ENCODE data around the gene ATF6. TPM values are rescaled to one million over a fixed set of nuclear protein-coding genes. Genes with fewer than 3 reads are reported as not detected.

The ATF6 gene
- total RNA-seq, 1 experiment from 2014 or later, result 20.9 TPM

DNA sequence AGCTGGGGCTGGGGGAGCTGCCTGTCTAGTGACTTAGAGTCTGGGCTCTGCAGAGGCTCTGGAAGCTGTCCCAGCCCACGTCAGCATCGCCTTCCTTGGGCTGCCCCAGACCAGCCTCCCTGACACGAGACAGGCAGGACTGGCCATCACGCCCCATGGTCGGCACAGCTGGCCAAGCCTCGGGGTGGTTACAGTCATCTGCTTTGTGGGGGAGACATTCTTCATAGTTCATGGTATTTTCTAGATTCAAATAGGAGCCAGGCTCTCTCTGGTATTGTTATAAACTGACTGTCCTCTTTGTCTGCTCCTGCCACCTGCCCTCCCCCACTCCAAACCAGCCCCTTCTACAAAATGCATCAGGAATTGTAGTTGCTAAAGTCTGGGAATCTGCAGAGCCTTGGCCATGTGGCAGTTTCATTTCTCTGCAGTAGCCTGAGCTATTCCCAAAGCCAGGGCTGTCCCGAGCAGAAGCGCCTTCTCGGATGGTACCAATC, 228.1 kb downstream of the ATF6 start:
- no peak for DNase-seq (ENCODE audit: low read depth, low spot score)
- no peak overlapping the region for H2AFZ ChIP-seq (ENCODE audit: low read depth, low read length, poor library complexity, severe bottlenecking)
- POLR2A ChIA-PET, result no interaction called here
- no peaks in the 10 kb centered on the region for H3K27me3 ChIP-seq (ENCODE audit: insufficient read depth, low read length)
- no peaks in the 10 kb centered on the region for H3K4me1 ChIP-seq (ENCODE audit: control insufficient read depth in 1 of 2, insufficient read depth in 2 of 2, low read length in 2 of 2)
- CTCF ChIA-PET, result no interaction called here
- no peaks in the 10 kb centered on the region for H3K36me3 ChIP-seq (ENCODE audit: control insufficient read depth in 1 of 2, insufficient read depth in 2 of 2, low read length in 2 of 2)
- ATAC-seq, result no peak
- no TSS peak for BruUV-seq (replicated peaks)
- no peak overlapping the region for H3K27ac ChIP-seq (ENCODE audit: low read depth, low read length)
- no peaks in the 10 kb centered on the region for H3K9me3 ChIP-seq (ENCODE audit: control insufficient read depth in 1 of 2, insufficient read depth in 1 of 2, low read depth in 1 of 2, low read length in 2 of 2)
- no peak overlapping the region for H3K4me2 ChIP-seq (ENCODE audit: low read length)
- H3K9me2 ChIP-seq (ENCODE audit: insufficient read depth), result no peaks in the 10 kb centered on the region
- TF ChIP-seq FOSL1 (IDR thresholded peaks at IDR 0.05; ENCODE audit: low read depth), result no peak
- no peak for TF ChIP-seq YY1 (IDR thresholded peaks at IDR 0.05; ENCODE audit: extremely low read depth, insufficient replicate concordance, low read depth, low read length)
- no peak for TF ChIP-seq ZFX (IDR thresholded peaks at IDR 0.05)
- no peak for TF ChIP-seq ZNF274 (IDR thresholded peaks at IDR 0.05; ENCODE audit: low read depth, low read length)
- TF ChIP-seq TCF7L2 (IDR thresholded peaks at IDR 0.05; ENCODE audit: borderline replicate concordance, extremely low read depth, insufficient read depth, insufficient read length), result no peak
- no peak for TF ChIP-seq EZH2phosphoT487 (IDR thresholded peaks at IDR 0.05; ENCODE audit: borderline replicate concordance)
- TF ChIP-seq, protein P1, sequence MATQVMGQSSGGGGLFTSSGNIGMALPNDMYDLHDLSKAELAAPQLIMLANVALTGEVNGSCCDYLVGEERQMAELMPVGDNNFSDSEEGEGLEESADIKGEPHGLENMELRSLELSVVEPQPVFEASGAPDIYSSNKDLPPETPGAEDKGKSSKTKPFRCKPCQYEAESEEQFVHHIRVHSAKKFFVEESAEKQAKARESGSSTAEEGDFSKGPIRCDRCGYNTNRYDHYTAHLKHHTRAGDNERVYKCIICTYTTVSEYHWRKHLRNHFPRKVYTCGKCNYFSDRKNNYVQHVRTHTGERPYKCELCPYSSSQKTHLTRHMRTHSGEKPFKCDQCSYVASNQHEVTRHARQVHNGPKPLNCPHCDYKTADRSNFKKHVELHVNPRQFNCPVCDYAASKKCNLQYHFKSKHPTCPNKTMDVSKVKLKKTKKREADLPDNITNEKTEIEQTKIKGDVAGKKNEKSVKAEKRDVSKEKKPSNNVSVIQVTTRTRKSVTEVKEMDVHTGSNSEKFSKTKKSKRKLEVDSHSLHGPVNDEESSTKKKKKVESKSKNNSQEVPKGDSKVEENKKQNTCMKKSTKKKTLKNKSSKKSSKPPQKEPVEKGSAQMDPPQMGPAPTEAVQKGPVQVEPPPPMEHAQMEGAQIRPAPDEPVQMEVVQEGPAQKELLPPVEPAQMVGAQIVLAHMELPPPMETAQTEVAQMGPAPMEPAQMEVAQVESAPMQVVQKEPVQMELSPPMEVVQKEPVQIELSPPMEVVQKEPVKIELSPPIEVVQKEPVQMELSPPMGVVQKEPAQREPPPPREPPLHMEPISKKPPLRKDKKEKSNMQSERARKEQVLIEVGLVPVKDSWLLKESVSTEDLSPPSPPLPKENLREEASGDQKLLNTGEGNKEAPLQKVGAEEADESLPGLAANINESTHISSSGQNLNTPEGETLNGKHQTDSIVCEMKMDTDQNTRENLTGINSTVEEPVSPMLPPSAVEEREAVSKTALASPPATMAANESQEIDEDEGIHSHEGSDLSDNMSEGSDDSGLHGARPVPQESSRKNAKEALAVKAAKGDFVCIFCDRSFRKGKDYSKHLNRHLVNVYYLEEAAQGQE (IDR thresholded peaks at IDR 0.05; ENCODE audit: low read depth), result no peak
- no peak for TF ChIP-seq POLR2A (IDR thresholded peaks at IDR 0.05; ENCODE audit: borderline replicate concordance, extremely low read depth, insufficient read depth, insufficient read length)
- TF ChIP-seq, protein P2, sequence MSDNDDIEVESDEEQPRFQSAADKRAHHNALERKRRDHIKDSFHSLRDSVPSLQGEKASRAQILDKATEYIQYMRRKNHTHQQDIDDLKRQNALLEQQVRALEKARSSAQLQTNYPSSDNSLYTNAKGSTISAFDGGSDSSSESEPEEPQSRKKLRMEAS (IDR thresholded peaks at IDR 0.05), result no peak
- no peak for TF ChIP-seq EGR1 (IDR thresholded peaks at IDR 0.05; ENCODE audit: low read depth)
- TF ChIP-seq CBX3 (IDR thresholded peaks at IDR 0.05; ENCODE audit: low read depth), result no peak
- TF ChIP-seq CEBPB (IDR thresholded peaks at IDR 0.05; ENCODE audit: low read depth), result no peak
- no peak for TF ChIP-seq SRF (IDR thresholded peaks at IDR 0.05; ENCODE audit: low read depth)
- TF ChIP-seq ATF3 (IDR thresholded peaks at IDR 0.05), result no peak
- no peak for TF ChIP-seq SIN3A (IDR thresholded peaks at IDR 0.05; ENCODE audit: low read depth)
- no peak for TF ChIP-seq POLR2AphosphoS5 (IDR thresholded peaks at IDR 0.05; ENCODE audit: low read depth, low read length)
- TF ChIP-seq SP1 (IDR thresholded peaks at IDR 0.05; ENCODE audit: low read depth), result no peak
- TF ChIP-seq ZBTB33 (IDR thresholded peaks at IDR 0.05; ENCODE audit: extremely low read depth, insufficient replicate concordance, low read length), result no peak
- TF ChIP-seq, protein P3, sequence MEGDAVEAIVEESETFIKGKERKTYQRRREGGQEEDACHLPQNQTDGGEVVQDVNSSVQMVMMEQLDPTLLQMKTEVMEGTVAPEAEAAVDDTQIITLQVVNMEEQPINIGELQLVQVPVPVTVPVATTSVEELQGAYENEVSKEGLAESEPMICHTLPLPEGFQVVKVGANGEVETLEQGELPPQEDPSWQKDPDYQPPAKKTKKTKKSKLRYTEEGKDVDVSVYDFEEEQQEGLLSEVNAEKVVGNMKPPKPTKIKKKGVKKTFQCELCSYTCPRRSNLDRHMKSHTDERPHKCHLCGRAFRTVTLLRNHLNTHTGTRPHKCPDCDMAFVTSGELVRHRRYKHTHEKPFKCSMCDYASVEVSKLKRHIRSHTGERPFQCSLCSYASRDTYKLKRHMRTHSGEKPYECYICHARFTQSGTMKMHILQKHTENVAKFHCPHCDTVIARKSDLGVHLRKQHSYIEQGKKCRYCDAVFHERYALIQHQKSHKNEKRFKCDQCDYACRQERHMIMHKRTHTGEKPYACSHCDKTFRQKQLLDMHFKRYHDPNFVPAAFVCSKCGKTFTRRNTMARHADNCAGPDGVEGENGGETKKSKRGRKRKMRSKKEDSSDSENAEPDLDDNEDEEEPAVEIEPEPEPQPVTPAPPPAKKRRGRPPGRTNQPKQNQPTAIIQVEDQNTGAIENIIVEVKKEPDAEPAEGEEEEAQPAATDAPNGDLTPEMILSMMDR (IDR thresholded peaks at IDR 0.05 in 2 of 3, conservative IDR thresholded peaks at IDR 0.05 in 1 of 3; ENCODE audit: borderline replicate concordance in 1 of 3, insufficient read depth in 1 of 3, low read depth in 2 of 3, low read length in 2 of 3), result no peak
- no peak overlapping the region for H3K4me3 ChIP-seq (replicated peaks in 1 of 2; ENCODE audit: low read depth in 1 of 2, low read length in 2 of 2)
- no peaks in the 10 kb centered on the region for H3K79me2 ChIP-seq (ENCODE audit: insufficient read depth, low read length)
- H4K20me1 ChIP-seq (ENCODE audit: insufficient read depth), result no peaks in the 10 kb centered on the region
- intact Hi-C loops (cut with micrococcal nuclease), result no loop called here
- RAD21 ChIA-PET (ENCODE audit: low non-redundant PET in 1 of 2, low total read pairs in 2 of 2, uncharacterized antibody in 2 of 2, unreplicated experiment in 2 of 2), result no interaction called here
- H3K9ac ChIP-seq (ENCODE audit: low read length), result no peak overlapping the region

Data from HCT116 (cell line).